Endothelial cell of umbilical vein (primary cell): ENCODE results near the gene GEN1. TPM values are rescaled to one million over a fixed set of nuclear protein-coding genes. Genes with fewer than 3 reads are reported as not detected.

Source experiments
- BruUV-seq: library from RNA; stranded (reverse); fragments of 400-500 nt; replicated peaks from 2 replicates; lab custom pipeline; 2021; lab: Mats Ljungman, UMichigan
- CTCF ChIA-PET: fragments of 300-600, 350-600 bp; sonication (Branson Sonifier 250); formaldehyde crosslinking; loops from one replicate; lab custom pipeline; 2021; ENCODE audit warnings: antibody characterized with exemption, inconsistent platforms; lab: Charles Lee
- POLR2A ChIA-PET: fragments of 300-600, 350-600 bp; sonication (Branson Sonifier 250); formaldehyde crosslinking; loops from one replicate; lab custom pipeline; 2021; ENCODE audit warnings: antibody characterized with exemption, inconsistent platforms; lab: Charles Lee
- DNase-seq: peaks from one replicate; pipeline ENCODE4 v3.0.0-alpha.2; 2011; ENCODE audit warnings: low read depth, low spot score
- FAIRE-seq: peaks from 2 replicates; lab custom pipeline; 2011; peaks lifted over from hg19 to GRCh38; lab: Jason Lieb, UNC
- H2AFZ ChIP-seq: 2 replicates; pipeline ENCODE4 v1.6.0; 2012; ENCODE audit warnings: low read depth, low read length, control low read depth, inconsistent platforms
- H3K27ac ChIP-seq: 2 replicates; pipeline ENCODE4 v1.5.1; 2011; ENCODE audit warnings: low read depth, mild to moderate bottlenecking, control low read depth, low read length, moderate library complexity; ENCODE audit not compliant: insufficient read depth
- H3K27me3 ChIP-seq, 2 experiments: 2 replicates each; pipeline versions ENCODE4 v1.6.0 to v1.6.1; 2011; ENCODE audit warnings: low read length in 2 of 2, mixed read lengths in 1 of 2; ENCODE audit not compliant: control insufficient read depth in 2 of 2, insufficient read depth in 2 of 2
- H3K36me3 ChIP-seq, 2 experiments: 2 replicates in 1 of 2; 3 replicates in 1 of 2; pipeline ENCODE4 v1.5.1; 2011; ENCODE audit warnings: low read length in 2 of 2, mild to moderate bottlenecking in 1 of 2, moderate library complexity in 1 of 2; ENCODE audit not compliant: control insufficient read depth in 2 of 2, insufficient read depth in 2 of 2; ENCODE audit errors: extremely low read depth in 1 of 2
- H3K4me1 ChIP-seq: 3 replicates; pipeline ENCODE4 v1.5.1; 2011; ENCODE audit warnings: mild to moderate bottlenecking, low read length; ENCODE audit not compliant: control insufficient read depth, insufficient read depth; ENCODE audit errors: extremely low read depth
- H3K4me2 ChIP-seq: 2 replicates; pipeline ENCODE4 v1.6.1; 2011; ENCODE audit warnings: low read length, control low read depth, mixed read lengths; ENCODE audit not compliant: insufficient read depth
- H3K4me3 ChIP-seq, 3 experiments: fragments of 200-600 bp in 1 of 3; sonication (generic), shearing (Covaris generic) in 1 of 3; replicated peaks in 1 of 3; 2 replicates each; pipeline ENCODE4 v1.5.1; 2011 to 2016; ENCODE audit warnings: control low read depth in 3 of 3, low read length in 3 of 3, mild to moderate bottlenecking in 2 of 3, inconsistent platforms in 1 of 3, low read depth in 1 of 3, moderate library complexity in 1 of 3; ENCODE audit not compliant: insufficient read depth in 1 of 3
- H3K79me2 ChIP-seq: 2 replicates; pipeline ENCODE4 v1.6.0; 2012; ENCODE audit warnings: low read length, inconsistent platforms; ENCODE audit not compliant: control insufficient read depth, insufficient read depth
- H3K9ac ChIP-seq: replicated peaks from 2 replicates; pipeline ENCODE3; 2011; ENCODE audit warnings: low read length, control low read depth; ENCODE audit not compliant: insufficient read depth; ENCODE audit errors: extremely low read depth
- H3K9me1 ChIP-seq: replicated peaks from 3 replicates; pipeline ENCODE4 v1.6.0; 2011; ENCODE audit warnings: mild to moderate bottlenecking, low read length; ENCODE audit not compliant: control insufficient read depth, insufficient read depth; ENCODE audit errors: extremely low read depth
- H3K9me3 ChIP-seq: replicated peaks from 2 replicates; pipeline ENCODE4 v1.5.1; 2012; ENCODE audit warnings: low read length, inconsistent platforms; ENCODE audit not compliant: control insufficient read depth, insufficient read depth
- H4K20me1 ChIP-seq: replicated peaks from 2 replicates; pipeline ENCODE3; 2011; ENCODE audit warnings: mild to moderate bottlenecking, low read length; ENCODE audit not compliant: control insufficient read depth, insufficient read depth; ENCODE audit errors: extremely low read depth
- CTCF ChIP-seq, 2 donors: IDR thresholded peaks; 1 replicate in 1 of 2; 2 replicates in 1 of 2; pipeline ENCODE4 v1.5.1; 2011; ENCODE audit warnings: low read length in 2 of 2, mild to moderate bottlenecking in 2 of 2, moderate library complexity in 2 of 2, control low read depth in 1 of 2, inconsistent platforms in 1 of 2, low read depth in 1 of 2; ENCODE audit not compliant: insufficient read depth in 1 of 2; ENCODE audit errors: extremely low read depth in 1 of 2
- EZH2 ChIP-seq: IDR thresholded peaks from 2 replicates; pipeline ENCODE4 v1.6.1; 2012; ENCODE audit warnings: borderline replicate concordance, low read depth, mild to moderate bottlenecking, moderate library complexity, low read length, inconsistent platforms; ENCODE audit not compliant: severe bottlenecking
- FOS ChIP-seq: IDR thresholded peaks from 2 replicates; pipeline ENCODE4 v1.6.1; 2011; ENCODE audit warnings: mild to moderate bottlenecking, low read length, moderate library complexity, borderline replicate concordance; ENCODE audit not compliant: insufficient read depth
- JUN ChIP-seq: IDR thresholded peaks from 2 replicates; pipeline ENCODE4 v1.6.1; 2011; ENCODE audit warnings: borderline replicate concordance, low read depth; ENCODE audit not compliant: insufficient read length, insufficient read depth
- MYC ChIP-seq: IDR thresholded peaks from one replicate; pipeline ENCODE4 v1.6.1; 2011; ENCODE audit warnings: mild to moderate bottlenecking, low read depth, low read length
- POLR2A ChIP-seq: IDR thresholded peaks from 2 replicates; pipeline ENCODE4 v1.6.1; 2012; ENCODE audit warnings: low read depth, mild to moderate bottlenecking, control low read depth, low read length
- POLR2AphosphoS5 ChIP-seq: IDR thresholded peaks from 2 replicates; pipeline ENCODE4 v1.6.1; 2012; ENCODE audit warnings: low read depth, mild to moderate bottlenecking, control low read depth, low read length, moderate library complexity; ENCODE audit not compliant: insufficient read depth
- dilution Hi-C: fragments of 300-500 bp; cut with MboI; formaldehyde crosslinking; loops from one replicate; pipeline ENCODE4 v1.15.0; 2019; ENCODE audit warnings: low sequenced_read_pairs; ENCODE audit not compliant: extremely low pct_ligation_motif_present
- intact Hi-C: fragments of 100-400 bp; cut with micrococcal nuclease; formaldehyde crosslinking; loops from one replicate; pipeline ENCODE4 v1.10.0; 2022
- polyA plus RNA-seq, 4 experiments: library from polyadenylated mRNA; depleted of rRNA in 3 of 4; stranded (reverse) in 3 of 4; unstranded in 1 of 4; fragments of >200 nt; gene quantifications; 2 replicates each; pipeline versions ENCODE4 v1.2.1 to v1.2.3, GENCODE V29; 2011 to 2012; ENCODE audit warnings: missing spikeins in 1 of 4
- total RNA-seq: library from RNA; stranded (reverse); gene quantifications from 2 replicates; pipeline ENCODE4 v1.2.3, GENCODE V29; 2021

Gene GEN1
- total and polyA plus RNA-seq, 2 donors (not counting 3 experiments of a cell fraction or from before 2014, with no cell fraction given), result 8.1 to 29.6 TPM

- no peak overlapping the region for H3K27ac ChIP-seq
- no TSS peak for BruUV-seq
- H3K27me3 ChIP-seq, result peaks cover 5 to 11% of the 10 kb centered on the region in 2 experiments
- H3K9ac ChIP-seq, result no peak overlapping the region
- ChIA-PET POLR2A (no interaction called here), CTCF (no interaction called here)
- H3K9me3 ChIP-seq, result no peaks in the 10 kb centered on the region
- no peak for TF ChIP-seq CTCF (IDR thresholded peaks at IDR 0.05; ENCODE audit: extremely low read depth in 1 of 2, insufficient read depth in 1 of 2, low read depth in 1 of 2, low read length in 2 of 2)
- TF ChIP-seq POLR2AphosphoS5, result no peak
- no peak for TF ChIP-seq JUN
- TF ChIP-seq MYC, result no peak
- TF ChIP-seq EZH2, result no peak
- no peak for TF ChIP-seq FOS
- TF ChIP-seq POLR2A, result no peak
- H2AFZ ChIP-seq, result no peak overlapping the region
- H3K36me3 ChIP-seq, result no peaks in the 10 kb centered on the region
- dilution Hi-C loops, result no loop called here
- H3K4me3 ChIP-seq, result no peak overlapping the region
- intact Hi-C loops, result no loop called here
- DNase-seq (no peak), FAIRE-seq (no peak)
- H3K79me2 ChIP-seq, result no peaks in the 10 kb centered on the region
- H3K4me2 ChIP-seq, result no peak overlapping the region
- no peaks in the 10 kb centered on the region for H3K9me1 ChIP-seq
- H3K4me1 ChIP-seq, result no peaks in the 10 kb centered on the region
- H4K20me1 ChIP-seq, result no peaks in the 10 kb centered on the region
Observed at GRCh38 chr2:17805166-17805565, 51.2 kb downstream of the GEN1 start.
